Measurements from ENCODE around the gene NAALADL2. TPM values are rescaled to one million over a fixed set of nuclear protein-coding genes. Genes with fewer than 3 reads are reported as not detected.
"Not testable (repeated sequence)": the region's sequence is repeated elsewhere in the genome, so short reads cannot be mapped to it uniquely, and the experiment has no call there.

NAALADL2 gene
- total RNA-seq, 1 donor from 2014 or later = 30.5 TPM

- DNase-seq = no peak
Measured at GRCh38 chr3:175605851-175606250, 746.7 kb downstream of the NAALADL2 start.

- DNase-seq = no peak
Measured at GRCh38 chr3:175606650-175607318, 747.6 kb downstream of the NAALADL2 start.

- no peak for DNase-seq
Measured at GRCh38 chr3:175608356-175608755, 749.2 kb downstream of the NAALADL2 start.

GRCh38 chr3:175608911-175609310, 749.8 kb downstream of the NAALADL2 start:
- DNase-seq = no peak

GRCh38 chr3:175612487-175613196, 753.5 kb downstream of the NAALADL2 start:
- DNase-seq = no peak

GRCh38 chr3:175614107-175614506, 755.0 kb downstream of the NAALADL2 start:
- not testable (repeated sequence) for DNase-seq

- no peak for DNase-seq
Measured at GRCh38 chr3:175617247-175617646, 758.1 kb downstream of the NAALADL2 start.

- DNase-seq = no peak
Measured at GRCh38 chr3:175619369-175619768, 760.2 kb downstream of the NAALADL2 start.

GRCh38 chr3:175620093-175620492, 761.0 kb downstream of the NAALADL2 start:
- DNase-seq = no peak

GRCh38 chr3:175620532-175620931, 761.4 kb downstream of the NAALADL2 start:
- no peak for DNase-seq

GRCh38 chr3:175640958-175641357, 781.8 kb downstream of the NAALADL2 start:
- DNase-seq = no peak

- DNase-seq = no peak
Measured at GRCh38 chr3:175646865-175647264, 787.7 kb downstream of the NAALADL2 start.

- no peak for DNase-seq
Measured at GRCh38 chr3:175648899-175649298, 789.8 kb downstream of the NAALADL2 start.

- no peak for DNase-seq
Measured at GRCh38 chr3:175651716-175652115, 792.6 kb downstream of the NAALADL2 start.

GRCh38 chr3:175655351-175655750, 796.2 kb downstream of the NAALADL2 start:
- peak; percentile 36 for DNase-seq

- DNase-seq = no peak
Measured at GRCh38 chr3:175656461-175656860, 797.3 kb downstream of the NAALADL2 start.

- no peak for DNase-seq
Measured at GRCh38 chr3:175659670-175660350, 800.7 kb downstream of the NAALADL2 start.

GRCh38 chr3:175662815-175663214, 803.7 kb downstream of the NAALADL2 start:
- no peak for DNase-seq

GRCh38 chr3:175664911-175665310, 805.8 kb downstream of the NAALADL2 start:
- DNase-seq = no peak

- no peak for DNase-seq
Measured at GRCh38 chr3:175668300-175668699, 809.2 kb downstream of the NAALADL2 start.

- DNase-seq = no peak
Measured at GRCh38 chr3:175670557-175670956, 811.4 kb downstream of the NAALADL2 start.

- DNase-seq = no peak
Measured at GRCh38 chr3:175672119-175672689, 813.1 kb downstream of the NAALADL2 start.

- DNase-seq = no peak
Measured at GRCh38 chr3:175679568-175679967, 820.4 kb downstream of the NAALADL2 start.
